Stimulated activated CD4-positive, alpha-beta T cell treated with anti-CD3 and anti-CD28 coated beads, TNF-alpha, amount 100 ng/mL, for 48 hours (primary cell): ENCODE data around the gene ZFAND5.

Experiments used
- DNase-seq, 3 donors: peaks; one replicate each; pipeline ENCODE4 v3.0.0-alpha.2; 2020; ENCODE audit warnings: low read depth in 3 of 3

Gene ZFAND5

GRCh38 chr9:72363236-72363635, 1.8 kb downstream of the ZFAND5 start:
- no peak for DNase-seq

- DNase-seq, result peak in 2 of 3 donors; percentile 16 to 19
Measured at GRCh38 chr9:72362680-72363139, 2.3 kb downstream of the ZFAND5 start.

- no peak for DNase-seq
Measured at GRCh38 chr9:72362118-72362531, 2.9 kb downstream of the ZFAND5 start.

- DNase-seq, result no peak
Measured at GRCh38 chr9:72361217-72361616, 3.8 kb downstream of the ZFAND5 start.

GRCh38 chr9:72360324-72360723, 4.7 kb downstream of the ZFAND5 start:
- no peak for DNase-seq

- no peak for DNase-seq
Measured at GRCh38 chr9:72356041-72356582, 8.9 kb downstream of the ZFAND5 start.

GRCh38 chr9:72355153-72355552, 9.9 kb downstream of the ZFAND5 start:
- DNase-seq, result no peak

- no peak for DNase-seq
Measured at GRCh38 chr9:72354704-72355103, 10.3 kb downstream of the ZFAND5 start.

GRCh38 chr9:72353455-72354116, 11.4 kb downstream of the ZFAND5 start:
- DNase-seq, result no peak

- no peak for DNase-seq
Measured at GRCh38 chr9:72352911-72353388, 12.1 kb downstream of the ZFAND5 start.

- no peak for DNase-seq
Measured at GRCh38 chr9:72351538-72352453, 13.2 kb downstream of the ZFAND5 start.

- DNase-seq, result no peak
Measured at GRCh38 chr9:72349911-72350310, 15.1 kb downstream of the ZFAND5 start.

- DNase-seq, result no peak
Measured at GRCh38 chr9:72349240-72349639, 15.8 kb downstream of the ZFAND5 start.

- no peak for DNase-seq
Measured at GRCh38 chr9:72346333-72346732, 18.7 kb downstream of the ZFAND5 start.

- DNase-seq, result no peak
Measured at GRCh38 chr9:72338631-72339030, 26.4 kb downstream of the ZFAND5 start.

- no peak for DNase-seq
Measured at GRCh38 chr9:72337286-72337685, 27.7 kb downstream of the ZFAND5 start.

- DNase-seq, result no peak
Measured at GRCh38 chr9:72334658-72335337, 30.2 kb downstream of the ZFAND5 start.

GRCh38 chr9:72333709-72334108, 31.3 kb downstream of the ZFAND5 start:
- no peak for DNase-seq

- no peak for DNase-seq
Measured at GRCh38 chr9:72333197-72333596, 31.8 kb downstream of the ZFAND5 start.

GRCh38 chr9:72332351-72332750, 32.7 kb downstream of the ZFAND5 start:
- DNase-seq, result no peak

GRCh38 chr9:72327631-72328030, 37.4 kb downstream of the ZFAND5 start:
- no peak for DNase-seq

GRCh38 chr9:72326641-72327040, 38.4 kb downstream of the ZFAND5 start:
- no peak for DNase-seq
